ENCODE results near the gene OAT.

DNA sequence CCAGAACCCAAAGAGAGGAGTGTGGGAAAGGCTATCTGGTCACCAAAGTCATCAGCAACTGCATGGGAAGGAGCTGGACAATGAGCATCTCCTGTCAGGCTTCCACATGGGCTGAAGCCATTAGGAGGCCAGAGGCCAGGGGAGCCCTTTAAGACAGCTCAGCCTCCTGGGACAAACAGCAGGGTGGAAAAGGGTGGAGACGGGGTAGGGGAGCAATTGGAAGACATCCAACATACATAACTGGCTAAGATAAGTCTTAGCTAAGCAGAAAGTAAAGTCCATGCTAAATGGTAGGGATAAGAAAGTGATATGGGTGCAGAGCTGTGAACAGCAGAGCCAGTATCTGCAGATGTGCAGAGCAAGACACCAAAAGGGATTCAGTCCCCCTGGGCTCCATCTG is 1.5 kb upstream of the OAT start:
- TF ChIP-seq, protein P1, sequence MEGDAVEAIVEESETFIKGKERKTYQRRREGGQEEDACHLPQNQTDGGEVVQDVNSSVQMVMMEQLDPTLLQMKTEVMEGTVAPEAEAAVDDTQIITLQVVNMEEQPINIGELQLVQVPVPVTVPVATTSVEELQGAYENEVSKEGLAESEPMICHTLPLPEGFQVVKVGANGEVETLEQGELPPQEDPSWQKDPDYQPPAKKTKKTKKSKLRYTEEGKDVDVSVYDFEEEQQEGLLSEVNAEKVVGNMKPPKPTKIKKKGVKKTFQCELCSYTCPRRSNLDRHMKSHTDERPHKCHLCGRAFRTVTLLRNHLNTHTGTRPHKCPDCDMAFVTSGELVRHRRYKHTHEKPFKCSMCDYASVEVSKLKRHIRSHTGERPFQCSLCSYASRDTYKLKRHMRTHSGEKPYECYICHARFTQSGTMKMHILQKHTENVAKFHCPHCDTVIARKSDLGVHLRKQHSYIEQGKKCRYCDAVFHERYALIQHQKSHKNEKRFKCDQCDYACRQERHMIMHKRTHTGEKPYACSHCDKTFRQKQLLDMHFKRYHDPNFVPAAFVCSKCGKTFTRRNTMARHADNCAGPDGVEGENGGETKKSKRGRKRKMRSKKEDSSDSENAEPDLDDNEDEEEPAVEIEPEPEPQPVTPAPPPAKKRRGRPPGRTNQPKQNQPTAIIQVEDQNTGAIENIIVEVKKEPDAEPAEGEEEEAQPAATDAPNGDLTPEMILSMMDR (IDR thresholded peaks at IDR 0.05) = no peak
- no peak for TF ChIP-seq EP300 (IDR thresholded peaks at IDR 0.05)
- TF ChIP-seq POLR2A (IDR thresholded peaks at IDR 0.05) = no peak
